H1 (cell line): ENCODE measurements around the gene NBPF1. TPM values are rescaled to one million over a fixed set of nuclear protein-coding genes. Genes with fewer than 3 reads are reported as not detected.
"Not testable (repeated sequence)": the region's sequence is repeated elsewhere in the genome, so short reads cannot be mapped to it uniquely, and the experiment has no call there.

ENCODE experiments used
- CTCF ChIA-PET: fragments of 300-600 bp; sonication (Branson Sonifier 250); formaldehyde crosslinking; loops from one replicate; lab custom pipeline; 2021; ENCODE audit not compliant: partially characterized antibody; lab: Charles Lee
- POLR2A ChIA-PET: fragments of 300-600 bp; sonication (Branson Sonifier 250); formaldehyde crosslinking; loops from one replicate; lab custom pipeline; 2021; ENCODE audit warnings: inconsistent platforms; ENCODE audit not compliant: partially characterized antibody; lab: Charles Lee
- DNase-seq, 2 experiments: peaks; one replicate each; pipeline versions ENCODE4 v3.0.0 to v3.0.0-alpha.2; 2010 to 2022; ENCODE audit warnings: low spot score in 2 of 2, low read depth in 1 of 2, mixed read lengths in 1 of 2
- FAIRE-seq: peaks from 2 replicates; lab custom pipeline; 2011; peaks lifted over from hg19 to GRCh38; lab: Jason Lieb, UNC
- H2AFZ ChIP-seq: 2 replicates; pipeline ENCODE4 v1.8.1; 2012; ENCODE audit warnings: low read length, inconsistent platforms
- H2AK5ac ChIP-seq: 2 replicates; pipeline ENCODE4 v1.6.1; 2013; ENCODE audit warnings: low read depth, low read length
- H2BK120ac ChIP-seq: replicated peaks from 2 replicates; pipeline ENCODE3; 2013; ENCODE audit warnings: low read depth, low read length, inconsistent platforms
- H2BK12ac ChIP-seq: 2 replicates; pipeline ENCODE4 v1.6.1; 2013; ENCODE audit warnings: low read depth, low read length
- H2BK15ac ChIP-seq: 2 replicates; pipeline ENCODE4 v1.6.1; 2013; ENCODE audit warnings: low read length
- H2BK20ac ChIP-seq: 2 replicates; pipeline ENCODE4 v1.6.1; 2013; ENCODE audit warnings: low read length
- H2BK5ac ChIP-seq: 2 replicates; pipeline ENCODE4 v1.6.1; 2013; ENCODE audit warnings: low read depth, low read length
- H3K14ac ChIP-seq: 2 replicates; pipeline ENCODE4 v1.6.1; 2013; ENCODE audit warnings: inconsistent platforms; ENCODE audit not compliant: insufficient read length
- H3K18ac ChIP-seq: 2 replicates; pipeline ENCODE4 v1.6.1; 2013; ENCODE audit warnings: low read length; ENCODE audit errors: extremely low read depth
- H3K23ac ChIP-seq: 2 replicates; pipeline ENCODE4 v1.6.1; 2013; ENCODE audit warnings: inconsistent platforms; ENCODE audit not compliant: insufficient read length
- H3K23me2 ChIP-seq: 2 replicates; pipeline ENCODE4 v1.6.1; 2013; ENCODE audit warnings: low read depth, low read length
- H3K27ac ChIP-seq: 2 replicates; pipeline ENCODE4 v1.6.1; 2011; ENCODE audit warnings: low read depth, low read length, inconsistent platforms
- H3K27me3 ChIP-seq, 4 experiments: replicated peaks in 1 of 4; 1 replicate in 1 of 4; 2 replicates in 3 of 4; pipeline versions ENCODE4 v1.6.1 to v1.8.1; 2011 to 2013; ENCODE audit warnings: low read length in 3 of 4, mild to moderate bottlenecking in 3 of 4, inconsistent platforms in 2 of 4, mixed read lengths in 2 of 4, moderate library complexity in 1 of 4; ENCODE audit not compliant: control insufficient read depth in 3 of 4, insufficient read depth in 3 of 4; ENCODE audit errors: extremely low read depth in 1 of 4
- H3K36me3 ChIP-seq, 4 experiments: 2 replicates each; pipeline versions ENCODE4 v1.6.1 to v1.8.1; 2011 to 2013; ENCODE audit warnings: mild to moderate bottlenecking in 4 of 4, low read length in 3 of 4, moderate library complexity in 2 of 4, control low read depth in 1 of 4, inconsistent platforms in 1 of 4; ENCODE audit not compliant: insufficient read depth in 4 of 4, control insufficient read depth in 2 of 4
- H3K4ac ChIP-seq: replicated peaks from 2 replicates; pipeline ENCODE3; 2013; ENCODE audit warnings: low read length, low read depth, mixed read lengths, inconsistent platforms; ENCODE audit not compliant: insufficient read length
- H3K4me1 ChIP-seq, 4 experiments: replicated peaks in 1 of 4; 1 replicate in 1 of 4; 2 replicates in 3 of 4; pipeline versions ENCODE4 v1.6.1 to v1.8.1; 2011 to 2013; ENCODE audit warnings: low read length in 3 of 4, inconsistent platforms in 2 of 4, mixed read lengths in 1 of 4; ENCODE audit not compliant: insufficient read depth in 4 of 4, control insufficient read depth in 3 of 4
- H3K4me2 ChIP-seq, 2 experiments: 2 replicates each; pipeline versions ENCODE4 v1.6.1 to v1.8.1; 2011 to 2013; ENCODE audit warnings: low read depth in 2 of 2, low read length in 2 of 2, control low read depth in 1 of 2, inconsistent platforms in 1 of 2, mild to moderate bottlenecking in 1 of 2; ENCODE audit not compliant: insufficient read depth in 1 of 2
- H3K4me3 ChIP-seq, 4 experiments: fragments of 200-600, 300-600 bp in 1 of 4; sonication (generic), shearing (Covaris generic), sonication (Bioruptor Twin) in 1 of 4; 2 replicates each; pipeline versions ENCODE4 v1.5.1 to v1.8.1; 2011 to 2016; ENCODE audit warnings: low read length in 4 of 4, low read depth in 3 of 4, control low read depth in 2 of 4, inconsistent platforms in 2 of 4, mild to moderate bottlenecking in 2 of 4, mixed read lengths in 1 of 4, moderate library complexity in 1 of 4; ENCODE audit not compliant: insufficient read depth in 2 of 4; ENCODE audit errors: extremely low read depth in 1 of 4
- H3K56ac ChIP-seq: replicated peaks from 2 replicates; pipeline ENCODE3; 2013; ENCODE audit warnings: low read depth, mild to moderate bottlenecking, mixed read lengths, low read length, inconsistent platforms; ENCODE audit not compliant: insufficient read length
- H3K79me1 ChIP-seq: 2 replicates; pipeline ENCODE4 v1.6.1; 2013; ENCODE audit warnings: low read depth, low read length, control low read depth
- H3K79me2 ChIP-seq, 2 experiments: 2 replicates each; pipeline versions ENCODE4 v1.6.1 to v1.8.1; 2012 to 2013; ENCODE audit warnings: low read length in 2 of 2, mild to moderate bottlenecking in 2 of 2, inconsistent platforms in 1 of 2; ENCODE audit not compliant: insufficient read depth in 2 of 2, control insufficient read depth in 1 of 2
- H3K9ac ChIP-seq, 4 experiments: replicated peaks in 1 of 4; 1 replicate in 1 of 4; 2 replicates in 3 of 4; pipeline versions ENCODE4 v1.6.1 to v1.8.1; 2011 to 2013; ENCODE audit warnings: low read depth in 3 of 4, low read length in 3 of 4, control low read depth in 2 of 4, mild to moderate bottlenecking in 2 of 4, moderate library complexity in 2 of 4, inconsistent platforms in 1 of 4; ENCODE audit errors: extremely low read depth in 1 of 4
- H3K9me3 ChIP-seq, 2 experiments: 2 replicates each; pipeline versions ENCODE4 v1.6.1 to v1.8.1; 2012 to 2013; ENCODE audit warnings: mild to moderate bottlenecking in 2 of 2, moderate library complexity in 2 of 2, control low read depth in 1 of 2, inconsistent platforms in 1 of 2, low read depth in 1 of 2, low read length in 1 of 2, mixed read lengths in 1 of 2; ENCODE audit not compliant: insufficient read depth in 2 of 2
- H4K20me1 ChIP-seq, 2 experiments: replicated peaks in 1 of 2; 2 replicates each; pipeline versions ENCODE3 to v1.8.1; 2011 to 2013; ENCODE audit warnings: inconsistent platforms in 2 of 2, low read length in 2 of 2, mild to moderate bottlenecking in 1 of 2; ENCODE audit not compliant: insufficient read depth in 2 of 2, control insufficient read depth in 1 of 2
- H4K5ac ChIP-seq: 2 replicates; pipeline ENCODE4 v1.6.1; 2013; ENCODE audit warnings: low read length, low read depth, mixed read lengths, inconsistent platforms; ENCODE audit not compliant: insufficient read length
- H4K8ac ChIP-seq: 2 replicates; pipeline ENCODE4 v1.8.0; 2013; ENCODE audit warnings: mild to moderate bottlenecking, moderate library complexity, low read length, inconsistent platforms; ENCODE audit not compliant: insufficient read depth; ENCODE audit errors: extremely low read depth
- H4K91ac ChIP-seq: replicated peaks from 2 replicates; pipeline ENCODE3; 2013; ENCODE audit warnings: low read length, mixed read lengths, inconsistent platforms; ENCODE audit not compliant: insufficient read length
- POLR2A ChIP-seq, 2 experiments: IDR thresholded peaks; 1 replicate in 1 of 2; 2 replicates in 1 of 2; pipeline ENCODE4 v1.6.1; 2011; ENCODE audit warnings: low read depth in 2 of 2, low read length in 2 of 2, mild to moderate bottlenecking in 2 of 2; ENCODE audit errors: control extremely low read depth in 1 of 2
- POLR2AphosphoS5 ChIP-seq: IDR thresholded peaks from 2 replicates; pipeline ENCODE4 v1.6.1; 2011; ENCODE audit warnings: low read depth, low read length
- SP4 ChIP-seq: IDR thresholded peaks from 2 replicates; pipeline ENCODE4 v1.6.1; 2012; ENCODE audit warnings: low read length, inconsistent platforms
- TAF7 ChIP-seq: optimal IDR thresholded peaks from 2 replicates; pipeline ENCODE3; 2011; ENCODE audit warnings: low read depth, mild to moderate bottlenecking, inconsistent platforms, low read length, moderate library complexity, borderline replicate concordance
- WGBS, 2 experiments: shearing (Covaris generic) in 1 of 2; methylation state at CpG; one replicate each; pipeline versions ENCODE4 v1.1.6 to v1.1.7; 2013 to 2015; ENCODE audit warnings: low lambda C conversion rate in 2 of 2, mixed read lengths in 2 of 2, inconsistent platforms in 1 of 2, low coverage in 1 of 2, missing lambda C conversion rate in 1 of 2; ENCODE audit not compliant: insufficient replicate concordance in 2 of 2, insufficient coverage in 1 of 2, insufficient read length in 1 of 2; ENCODE audit errors: extremely low coverage in 1 of 2, missing lambda C conversion rate in 1 of 2; 5-methylcytosine and 5-hydroxymethylcytosine counted together
- polyA plus RNA-seq, 7 experiments: library from polyadenylated mRNA; depleted of rRNA in 3 of 7; stranded (reverse) in 5 of 7; unstranded in 2 of 7; fragments of >200 nt in 5 of 7; fragments of 200-250 nt in 2 of 7; gene quantifications; 1 replicate in 5 of 7; 2 replicates in 1 of 7; 4 replicates in 1 of 7; pipeline versions ENCODE4 v1.2.1 to v1.2.3, GENCODE V29; 2011 to 2013; ENCODE audit warnings: missing spikeins in 2 of 7, mixed read lengths in 2 of 7
- total RNA-seq: library from RNA; stranded (reverse); fragmentation: NEBNext Ultra II Directional; extraction: Animal tissue kit (Norgen Biotek cat#: 25700); gene quantifications from 2 replicates; pipeline ENCODE4 v1.2.1, GENCODE V29; 2021
- TF ChIP-seq, protein P1 (sequence below): IDR thresholded peaks from 2 replicates; pipeline ENCODE4 v1.6.1; 2012; ENCODE audit warnings: inconsistent platforms
- TF ChIP-seq, protein P2 (sequence below): IDR thresholded peaks from 2 replicates; pipeline ENCODE4 v1.6.1; 2012; ENCODE audit warnings: low read length, inconsistent platforms

The NBPF1 gene
- total and polyA plus RNA-seq, 2 of the 8 experiments (the other 6 are each of a cell fraction or from before 2014, with no cell fraction given) = 9.6 to 19.3 TPM

DNA sequence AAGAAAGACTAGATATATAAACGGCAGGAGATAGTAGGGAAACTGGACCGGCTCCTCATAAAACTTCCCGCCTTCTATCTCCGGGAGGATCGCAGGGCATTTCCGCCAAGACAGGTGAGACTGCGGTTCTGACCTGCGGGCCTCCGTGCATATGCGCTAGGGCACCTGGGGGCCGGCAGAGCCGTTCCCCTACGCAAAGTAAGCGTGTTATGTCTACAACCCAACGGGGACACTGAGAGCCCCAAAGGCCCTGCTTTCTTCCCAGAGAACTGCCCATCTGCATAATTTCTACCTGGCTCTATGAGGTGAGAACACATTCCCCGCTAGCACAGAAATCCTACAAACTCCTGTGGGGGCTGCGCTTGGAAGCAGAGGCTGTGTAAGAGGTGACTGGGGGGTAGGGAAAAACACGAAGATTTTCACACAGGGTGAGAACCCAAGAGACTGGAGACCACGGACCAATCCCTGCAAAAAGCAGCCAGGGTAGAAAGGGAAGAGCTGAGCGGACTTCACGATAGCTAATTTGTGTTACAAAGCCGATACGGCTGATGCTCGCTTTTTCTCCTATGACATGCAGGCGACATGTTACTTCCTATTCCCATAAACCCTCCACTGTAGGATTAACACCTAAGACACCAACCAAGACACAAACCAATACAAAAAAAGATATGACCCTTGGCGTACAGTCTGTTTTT is 99.8 kb downstream of the NBPF1 start:
- H4K91ac ChIP-seq, H3K27ac ChIP-seq, H3K36me3 ChIP-seq, H3K18ac ChIP-seq, H3K9me3 ChIP-seq, H2AFZ ChIP-seq, H4K5ac ChIP-seq: not testable (repeated sequence)
- CTCF ChIA-PET = interaction anchor here (1.1 kb wide), 1 partner anchor 107 kb away, joined by 3 read pairs; no protein-coding TSS in a partner anchor
- H3K9ac ChIP-seq = peak overlapping the region in 1 of 4 experiments; percentile 32; a peak in 1 of 7 replicates
- TF ChIP-seq SP4 = peak; percentile 68; the same call in 1 of the 2 replicates
- TF ChIP-seq POLR2A (IDR thresholded peaks at IDR 0.05; ENCODE audit: control extremely low read depth in 1 of 2, low read depth in 2 of 2, low read length in 2 of 2) = peak; percentile 92 to 94
- TF ChIP-seq, protein P1, sequence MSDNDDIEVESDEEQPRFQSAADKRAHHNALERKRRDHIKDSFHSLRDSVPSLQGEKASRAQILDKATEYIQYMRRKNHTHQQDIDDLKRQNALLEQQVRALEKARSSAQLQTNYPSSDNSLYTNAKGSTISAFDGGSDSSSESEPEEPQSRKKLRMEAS = 0 out of 2 replicates have a peak, but pooled peaks have one; percentile 11
- TF ChIP-seq TAF7 = peak; percentile 94
- TF ChIP-seq, protein P2, sequence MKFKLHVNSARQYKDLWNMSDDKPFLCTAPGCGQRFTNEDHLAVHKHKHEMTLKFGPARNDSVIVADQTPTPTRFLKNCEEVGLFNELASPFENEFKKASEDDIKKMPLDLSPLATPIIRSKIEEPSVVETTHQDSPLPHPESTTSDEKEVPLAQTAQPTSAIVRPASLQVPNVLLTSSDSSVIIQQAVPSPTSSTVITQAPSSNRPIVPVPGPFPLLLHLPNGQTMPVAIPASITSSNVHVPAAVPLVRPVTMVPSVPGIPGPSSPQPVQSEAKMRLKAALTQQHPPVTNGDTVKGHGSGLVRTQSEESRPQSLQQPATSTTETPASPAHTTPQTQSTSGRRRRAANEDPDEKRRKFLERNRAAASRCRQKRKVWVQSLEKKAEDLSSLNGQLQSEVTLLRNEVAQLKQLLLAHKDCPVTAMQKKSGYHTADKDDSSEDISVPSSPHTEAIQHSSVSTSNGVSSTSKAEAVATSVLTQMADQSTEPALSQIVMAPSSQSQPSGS = peak; percentile 85
- TF ChIP-seq POLR2AphosphoS5 = peak; percentile 72
- TF ChIP-seq, all 59 proteins: peak for 6; not testable (repeated sequence) for 53
- WGBS, 2 experiments = 1% methylated on average over 26 of the region's 26 CpGs; no CpG with 5 or more reads in 1 of the 2 experiments
- H2AK5ac ChIP-seq, FAIRE-seq, H3K27me3 ChIP-seq, H3K56ac ChIP-seq, H2BK20ac ChIP-seq, H3K14ac ChIP-seq, H3K79me2 ChIP-seq, H2BK15ac ChIP-seq, H2BK12ac ChIP-seq, H4K8ac ChIP-seq, H3K79me1 ChIP-seq, H3K23me2 ChIP-seq, H2BK5ac ChIP-seq, H3K4ac ChIP-seq, H2BK120ac ChIP-seq, H4K20me1 ChIP-seq, H3K23ac ChIP-seq, H3K4me1 ChIP-seq: not testable (repeated sequence)
- POLR2A ChIA-PET = interaction anchor here (0.6 to 1.2 kb wide), 16 partner anchors 8 to 213 kb away, joined by 3 to 7 read pairs (median 3); no protein-coding TSS in a partner anchor
- DNase-seq = peak; percentile 61 to 86
- Histone ChIP-seq H3K4me3 (peak overlapping the region in 2 of 4 experiments; percentile 33 to 49; a peak in 3 of 8 replicates), H3K4me2 (peak overlapping the region; percentile 58 to 64)
